Measurements from ENCODE around the gene FIGLA. TPM values are rescaled to one million over a fixed set of nuclear protein-coding genes. Genes with fewer than 3 reads are reported as not detected.

FIGLA gene
- total and polyA plus RNA-seq, 2 experiments from 2014 or later = not detected

- no peak for DNase-seq (ENCODE audit: low spot score)
- TF ChIP-seq CTCF (IDR thresholded peaks at IDR 0.05; ENCODE audit: poor library complexity) (no peak), EZH2phosphoT487 (IDR thresholded peaks at IDR 0.05; ENCODE audit: low read depth, severe bottlenecking, unreplicated experiment) (no peak), EZH2 (IDR thresholded peaks at IDR 0.05; ENCODE audit: borderline replicate concordance) (no peak)
- Histone ChIP-seq H3K27ac (no peak overlapping the region), H2AFZ (no peak overlapping the region), H3K4me3 (no peak overlapping the region), H3K79me2 (no peaks in the 10 kb centered on the region), H3K9me3 (ENCODE audit: low read depth) (no peaks in the 10 kb centered on the region), H3K4me1 (ENCODE audit: insufficient read depth) (no peaks in the 10 kb centered on the region), H3K36me3 (replicated peaks; ENCODE audit: insufficient read depth, low read depth) (no peaks in the 10 kb centered on the region), H3K27me3 (peaks cover 5% of the 10 kb centered on the region), H3K4me2 (no peak overlapping the region), H4K20me1 (ENCODE audit: insufficient read depth, poor library complexity, severe bottlenecking) (no peaks in the 10 kb centered on the region), H3K9me2 (replicated peaks; ENCODE audit: insufficient read depth) (no peaks in the 10 kb centered on the region)
- WGBS (ENCODE audit: low lambda C conversion rate, missing lambda C conversion rate) = 89% methylated on average over 4 of the region's 4 CpGs
Observed at GRCh38 chr2:70807828-70808118, 17.3 kb upstream of the FIGLA start.

- Histone ChIP-seq H2AFZ (no peak overlapping the region), H3K4me2 (no peak overlapping the region), H3K4me1 (ENCODE audit: insufficient read depth) (no peaks in the 10 kb centered on the region), H4K20me1 (ENCODE audit: insufficient read depth, poor library complexity, severe bottlenecking) (no peaks in the 10 kb centered on the region), H3K36me3 (replicated peaks; ENCODE audit: insufficient read depth, low read depth) (no peaks in the 10 kb centered on the region), H3K27ac (no peak overlapping the region), H3K9me3 (ENCODE audit: low read depth) (no peaks in the 10 kb centered on the region), H3K4me3 (no peak overlapping the region), H3K79me2 (no peaks in the 10 kb centered on the region), H3K9me2 (replicated peaks; ENCODE audit: insufficient read depth) (no peaks in the 10 kb centered on the region), H3K27me3 (peaks cover 5% of the 10 kb centered on the region)
- DNase-seq (ENCODE audit: low spot score) = no peak
- TF ChIP-seq EZH2 (IDR thresholded peaks at IDR 0.05; ENCODE audit: borderline replicate concordance) = no peak
- no peak for TF ChIP-seq CTCF (IDR thresholded peaks at IDR 0.05; ENCODE audit: poor library complexity)
- TF ChIP-seq EZH2phosphoT487 (IDR thresholded peaks at IDR 0.05; ENCODE audit: low read depth, severe bottlenecking, unreplicated experiment) = no peak
- 86% methylated on average over 6 of the region's 6 CpGs for whole genome bisulfite sequencing (ENCODE audit: low lambda C conversion rate, missing lambda C conversion rate)
Observed at GRCh38 chr2:70807102-70807827, 16.8 kb upstream of the FIGLA start.

GRCh38 chr2:70806620-70807019, 16.2 kb upstream of the FIGLA start:
- no peaks in the 10 kb centered on the region for H3K9me2 ChIP-seq (replicated peaks; ENCODE audit: insufficient read depth)
- DNase-seq (ENCODE audit: low spot score) = no peak
- peaks cover 5% of the 10 kb centered on the region for H3K27me3 ChIP-seq
- H4K20me1 ChIP-seq (ENCODE audit: insufficient read depth, poor library complexity, severe bottlenecking) = no peaks in the 10 kb centered on the region
- no peaks in the 10 kb centered on the region for H3K36me3 ChIP-seq (replicated peaks; ENCODE audit: insufficient read depth, low read depth)
- no peaks in the 10 kb centered on the region for H3K4me1 ChIP-seq (ENCODE audit: insufficient read depth)
- WGBS (ENCODE audit: low lambda C conversion rate, missing lambda C conversion rate) = 74% methylated on average over 6 of the region's 6 CpGs
- H3K9me3 ChIP-seq (ENCODE audit: low read depth) = no peaks in the 10 kb centered on the region
- no peak overlapping the region for H2AFZ ChIP-seq
- H3K4me3 ChIP-seq = no peak overlapping the region
- no peak overlapping the region for H3K4me2 ChIP-seq
- H3K27ac ChIP-seq = no peak overlapping the region
- TF ChIP-seq EZH2phosphoT487 (IDR thresholded peaks at IDR 0.05; ENCODE audit: low read depth, severe bottlenecking, unreplicated experiment) (no peak), CTCF (IDR thresholded peaks at IDR 0.05; ENCODE audit: poor library complexity) (no peak), EZH2 (IDR thresholded peaks at IDR 0.05; ENCODE audit: borderline replicate concordance) (no peak)
- no peaks in the 10 kb centered on the region for H3K79me2 ChIP-seq
